Upper lobe of right lung (tissue), 1 donor: ENCODE data around the gene SUGCT. TPM values are rescaled to one million over a fixed set of nuclear protein-coding genes. Genes with fewer than 3 reads are reported as not detected.

ENCODE experiments used
- ATAC-seq: fragments of 200-7000 bp; cut with Tn5 transposase; one replicate; pipeline ENCODE4 v1.9.1; 2020; ENCODE audit warnings: mild to moderate bottlenecking, moderate library complexity
- DNase-seq: peaks from one replicate; pipeline ENCODE4 v3.0.0-alpha.2; 2020
- H3K27ac ChIP-seq: fragments of 200-600 bp; one replicate; pipeline ENCODE4 v1.8.0; 2022
- H3K27me3 ChIP-seq: fragments of 200-600 bp; one replicate; pipeline ENCODE4 v1.8.0; 2022; ENCODE audit warnings: mild to moderate bottlenecking
- H3K36me3 ChIP-seq: fragments of 200-600 bp; one replicate; pipeline ENCODE4 v1.8.0; 2022
- H3K4me1 ChIP-seq: fragments of 200-600 bp; one replicate; pipeline ENCODE4 v1.8.0; 2022
- H3K4me3 ChIP-seq: fragments of 200-600 bp; one replicate; pipeline ENCODE4 v1.8.0; 2022; ENCODE audit warnings: mild to moderate bottlenecking
- H3K9me3 ChIP-seq: fragments of 200-600 bp; one replicate; pipeline ENCODE4 v1.8.0; 2022
- CTCF ChIP-seq: fragments of 200-600 bp; IDR thresholded peaks from one replicate; pipeline ENCODE4 v1.8.0; 2022; ENCODE audit warnings: antibody characterized with exemption
- intact Hi-C: fragments of 100-400 bp; cut with DNase I; formaldehyde crosslinking; loops from one replicate; pipeline ENCODE4 v1.11.0; 2022
- total RNA-seq: library from RNA; stranded (reverse); fragmentation: NEBNext Ultra II Directional; extraction: Animal tissue kit (Norgen Biotek cat#: 25700); gene quantifications from one replicate; pipeline ENCODE4 v1.2.1, GENCODE V29; 2021
- donor health status: DM: no; HTN: yes; CAD: no; lungs with severe emphysema.

The SUGCT gene
- total RNA-seq, 1 donor from 2014 or later = 4.1 TPM

- Histone ChIP-seq H3K27ac (no peak overlapping the region), H3K9me3 (no peaks in the 10 kb centered on the region), H3K4me3 (no peak overlapping the region), H3K4me1 (no peaks in the 10 kb centered on the region), H3K27me3 (no peaks in the 10 kb centered on the region), H3K36me3 (no peaks in the 10 kb centered on the region)
- intact Hi-C loops = no loop called here
- ATAC-seq (no peak), DNase-seq (no peak)
- no peak for TF ChIP-seq CTCF
These were observed 523.9 kb downstream of the SUGCT start for GRCh38 chr7:40658729-40659128.

- ATAC-seq = no peak
- intact Hi-C loops = no loop called here
- Histone ChIP-seq H3K36me3 (no peaks in the 10 kb centered on the region), H3K27ac (no peak overlapping the region), H3K27me3 (no peaks in the 10 kb centered on the region), H3K4me1 (no peaks in the 10 kb centered on the region), H3K4me3 (no peak overlapping the region), H3K9me3 (no peaks in the 10 kb centered on the region)
- TF ChIP-seq CTCF = no peak
- DNase-seq = no peak
These were observed 524.4 kb downstream of the SUGCT start for GRCh38 chr7:40659231-40659630.

GRCh38 chr7:40673285-40673684 lies 538.5 kb downstream of the SUGCT start:
- no peaks in the 10 kb centered on the region for H3K36me3 ChIP-seq
- no peak for TF ChIP-seq CTCF
- H3K27ac ChIP-seq = no peak overlapping the region
- ATAC-seq = no peak
- no peaks in the 10 kb centered on the region for H3K4me1 ChIP-seq
- intact Hi-C loops = no loop called here
- H3K9me3 ChIP-seq = no peaks in the 10 kb centered on the region
- H3K4me3 ChIP-seq = no peak overlapping the region
- no peak for DNase-seq
- no peaks in the 10 kb centered on the region for H3K27me3 ChIP-seq

GRCh38 chr7:40674316-40674715 lies 539.5 kb downstream of the SUGCT start:
- Histone ChIP-seq H3K4me3 (no peak overlapping the region), H3K36me3 (no peaks in the 10 kb centered on the region), H3K9me3 (no peaks in the 10 kb centered on the region), H3K4me1 (no peaks in the 10 kb centered on the region), H3K27ac (no peak overlapping the region), H3K27me3 (no peaks in the 10 kb centered on the region)
- no peak for TF ChIP-seq CTCF
- DNase-seq = no peak
- intact Hi-C loops = no loop called here
- no peak for ATAC-seq

- intact Hi-C loops = no loop called here
These were observed 540.9 kb downstream of the SUGCT start for GRCh38 chr7:40675741-40676140.

More at GRCh38 chr7:40675741-40676140, 540.9 kb downstream of the SUGCT start:
- no peak for ATAC-seq
- TF ChIP-seq CTCF = no peak
- no peak overlapping the region for H3K4me3 ChIP-seq
- H3K4me1 ChIP-seq = no peaks in the 10 kb centered on the region
- no peak for DNase-seq
- no peaks in the 10 kb centered on the region for H3K27me3 ChIP-seq
- H3K27ac ChIP-seq = no peak overlapping the region
- H3K9me3 ChIP-seq = no peaks in the 10 kb centered on the region
- H3K36me3 ChIP-seq = no peaks in the 10 kb centered on the region
